Parathyroid adenoma (tissue), 2 donors: ENCODE data around the gene IGFBP6.
A peak's percentile ranks its signal among the peaks of the same experiment; 100 is the strongest.

ENCODE experiments used
- H2AFZ ChIP-seq: fragments of 300-600 bp; sonication (generic); one replicate; pipeline ENCODE4 v1.7.0; 2017; ENCODE audit warnings: antibody characterized with exemption, mild to moderate bottlenecking
- H3K27ac ChIP-seq: fragments of 300-600 bp; sonication (generic); one replicate; pipeline ENCODE4 v1.7.0; 2017
- H3K27me3 ChIP-seq: fragments of 300-600 bp; sonication (generic); one replicate; pipeline ENCODE4 v1.7.0; 2017; ENCODE audit warnings: low read length; ENCODE audit not compliant: control insufficient read depth, insufficient read depth
- H3K36me3 ChIP-seq: fragments of 300-600 bp; sonication (generic); one replicate; pipeline ENCODE4 v1.7.0; 2017; ENCODE audit warnings: low read length; ENCODE audit not compliant: control insufficient read depth, insufficient read depth
- H3K4me1 ChIP-seq: fragments of 300-600 bp; sonication (generic); one replicate; pipeline ENCODE4 v1.7.0; 2017; ENCODE audit warnings: control low read depth
- H3K4me2 ChIP-seq: fragments of 300-600 bp; sonication (generic); one replicate; pipeline ENCODE4 v1.7.0; 2017; ENCODE audit warnings: low read length
- H3K4me3 ChIP-seq: fragments of 300-600 bp; sonication (generic); one replicate; pipeline ENCODE4 v1.7.0; 2017; ENCODE audit warnings: low read depth, low read length
- H3K79me2 ChIP-seq: fragments of 300-600 bp; sonication (generic); one replicate; pipeline ENCODE4 v1.7.0; 2017; ENCODE audit warnings: control low read depth
- H3K9ac ChIP-seq: fragments of 300-600 bp; sonication (generic); one replicate; pipeline ENCODE4 v1.7.0; 2017; ENCODE audit warnings: mild to moderate bottlenecking
- H3K9me3 ChIP-seq: fragments of 300-600 bp; sonication (generic); one replicate; pipeline ENCODE4 v1.7.0; 2017; ENCODE audit warnings: low read length; ENCODE audit not compliant: control insufficient read depth
- CTCF ChIP-seq: fragments of 300-600 bp; sonication (generic); IDR thresholded peaks from one replicate; pipeline ENCODE4 v1.7.0; 2017; ENCODE audit warnings: antibody characterized with exemption, mild to moderate bottlenecking
- donor health status: primary hyperparathyroidism.

IGFBP6 gene

GRCh38 chr12:53097564-53098353 is at the start of gene IGFBP6:
Gene IGFBP6, plus strand, starts transcription at chr12:53097667. Its CDS starts 51 bp downstream, at chr12:53097718.
- H3K27ac ChIP-seq: peak within 1 kb of the TSS; percentile 40
- peak within 1 kb of the TSS; percentile 57 for H3K4me3 ChIP-seq
- H3K9ac ChIP-seq: no peak within 1 kb of the TSS
- H3K9me3 ChIP-seq: no peaks in the 10 kb centered on the region
- peaks cover 14% of the 10 kb centered on the region for H3K4me1 ChIP-seq
- TF ChIP-seq CTCF: no peak
- peak within 1 kb of the TSS; percentile 97 for H3K4me2 ChIP-seq
- H2AFZ ChIP-seq: peak within 1 kb of the TSS; percentile 86
- no peaks in the 10 kb centered on the region for H3K27me3 ChIP-seq
- H3K79me2 ChIP-seq: no peaks in the 10 kb centered on the region
- no peaks in the 10 kb centered on the region for H3K36me3 ChIP-seq

GRCh38 chr12:53048033-53048779 is 49.3 kb upstream of the IGFBP6 start:
- Histone ChIP-seq H3K36me3 (no peaks in the 10 kb centered on the region), H3K9me3 (no peaks in the 10 kb centered on the region), H3K79me2 (peaks cover 14% of the 10 kb centered on the region), H2AFZ (peak overlapping the region; percentile 65), H3K4me3 (peak overlapping the region; percentile 57), H3K4me2 (peak overlapping the region; percentile 67), H3K4me1 (peaks cover 61% of the 10 kb centered on the region), H3K27ac (peak overlapping the region; percentile 100), H3K27me3 (no peaks in the 10 kb centered on the region), H3K9ac (peak overlapping the region; percentile 70)
- TF ChIP-seq CTCF: peak; percentile 63

GRCh38 chr12:53048780-53049401 is 48.6 kb upstream of the IGFBP6 start:
- Histone ChIP-seq H3K27me3 (no peaks in the 10 kb centered on the region), H3K9ac (peak overlapping the region; percentile 70), H3K4me1 (peaks cover 67% of the 10 kb centered on the region), H3K9me3 (no peaks in the 10 kb centered on the region), H3K79me2 (peaks cover 14% of the 10 kb centered on the region), H3K27ac (peak overlapping the region; percentile 100), H3K4me2 (peak overlapping the region; percentile 67), H2AFZ (peak overlapping the region; percentile 65), H3K36me3 (no peaks in the 10 kb centered on the region), H3K4me3 (peak overlapping the region; percentile 57)
- TF ChIP-seq CTCF: no peak

- no peaks in the 10 kb centered on the region for H3K27me3 ChIP-seq
- no peaks in the 10 kb centered on the region for H3K9me3 ChIP-seq
- peaks cover 67% of the 10 kb centered on the region for H3K4me1 ChIP-seq
- no peak for TF ChIP-seq CTCF
- peak within 1 kb of the TSS; percentile 48 for H3K4me3 ChIP-seq
- H3K79me2 ChIP-seq: peaks cover 14% of the 10 kb centered on the region
- peak within 1 kb of the TSS; percentile 100 for H3K27ac ChIP-seq
- H3K4me2 ChIP-seq: peak within 1 kb of the TSS; percentile 67
- H2AFZ ChIP-seq: peak within 1 kb of the TSS; percentile 65
- H3K36me3 ChIP-seq: no peaks in the 10 kb centered on the region
- peak within 1 kb of the TSS; percentile 70 for H3K9ac ChIP-seq
Measured at GRCh38 chr12:53049571-53050318, 47.7 kb upstream of the IGFBP6 start, which contains the start of gene TNS2. Gene TNS2, plus strand, starts transcription at chr12:53050065. Its CDS starts 121 bp downstream, at chr12:53050186.
